Immature natural killer cell (primary cell): ENCODE data around the gene RTN1. TPM values are rescaled to one million over a fixed set of nuclear protein-coding genes. Genes with fewer than 3 reads are reported as not detected.

Source experiments
- DNase-seq, 3 donors: peaks; one replicate each; pipeline ENCODE4 v3.0.0; 2022; ENCODE audit warnings: mixed read lengths in 1 of 3
- H3K27ac Mint-ChIP-seq, 6 donors: one replicate each; pipeline ENCODE4 v1.8.0; 2020; ENCODE audit warnings: mixed read lengths in 6 of 6, mild to moderate bottlenecking in 5 of 6, inconsistent platforms in 4 of 6, moderate library complexity in 3 of 6
- H3K27me3 Mint-ChIP-seq, 3 donors: one replicate each; pipeline ENCODE4 v1.8.0; 2020 to 2021; ENCODE audit warnings: low read depth in 3 of 3, mild to moderate bottlenecking in 3 of 3, mixed read lengths in 3 of 3, moderate library complexity in 3 of 3, inconsistent platforms in 1 of 3
- H3K36me3 Mint-ChIP-seq, 3 donors: one replicate each; pipeline ENCODE4 v1.8.0; 2020; ENCODE audit warnings: mixed read lengths in 3 of 3, inconsistent platforms in 2 of 3, mild to moderate bottlenecking in 2 of 3
- H3K4me1 Mint-ChIP-seq, 2 donors: one replicate each; pipeline ENCODE4 v1.8.0; 2020; ENCODE audit warnings: inconsistent platforms in 2 of 2, mild to moderate bottlenecking in 2 of 2, mixed read lengths in 2 of 2, moderate library complexity in 1 of 2
- H3K4me3 Mint-ChIP-seq, 5 donors: one replicate each; pipeline ENCODE4 v1.8.0; 2020; ENCODE audit warnings: mild to moderate bottlenecking in 5 of 5, mixed read lengths in 5 of 5, inconsistent platforms in 3 of 5, moderate library complexity in 3 of 5
- H3K9me3 Mint-ChIP-seq, 6 donors: one replicate each; pipeline ENCODE4 v1.8.0; 2020; ENCODE audit warnings: mild to moderate bottlenecking in 6 of 6, mixed read lengths in 6 of 6, inconsistent platforms in 4 of 6, moderate library complexity in 3 of 6
- polyA plus RNA-seq, 3 donors: library from polyadenylated mRNA; unstranded; fragments of 300-500 nt; fragmentation: Illumina TruSeq; gene quantifications; one replicate each; pipeline ENCODE4 v1.2.3, GENCODE V29; 2021

The RTN1 gene
- polyA plus RNA-seq, 3 donors from 2014 or later: 0.56 to 5.1 (median 0.90) TPM

DNA sequence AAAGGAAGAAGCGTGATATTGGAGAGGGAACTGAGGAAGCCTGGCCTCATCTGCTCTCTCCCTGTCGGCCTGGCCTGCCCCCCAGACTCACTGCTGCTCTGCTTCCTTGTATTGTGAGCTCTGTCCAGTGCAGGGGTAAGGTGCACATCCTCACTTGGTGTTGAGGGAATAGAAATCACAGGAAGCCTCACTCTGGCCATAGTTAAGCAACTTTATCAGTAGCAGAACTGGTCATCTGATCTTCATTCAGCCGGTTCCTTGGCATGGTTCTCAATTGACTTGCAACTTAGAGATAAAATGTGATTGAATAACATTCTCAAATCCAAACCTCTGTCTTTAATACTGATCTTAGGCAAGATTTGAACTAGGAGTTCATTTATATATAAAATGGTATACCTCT lies 282.5 kb downstream of the RTN1 start:
- Mint-ChIP-seq H3K27me3 (peaks cover 0 to 1% (median 0%) of the 10 kb centered on the region in 3 donors), H3K9me3 (peaks cover 0 to 10% (median 2%) of the 10 kb centered on the region in 6 donors), H3K4me3 (no peak overlapping the region), H3K36me3 (peaks cover 0 to 3% (median 0%) of the 10 kb centered on the region in 3 donors), H3K27ac (no peak overlapping the region), H3K4me1 (peaks cover 9 to 30% of the 10 kb centered on the region in 2 donors)
- DNase-seq: no peak

DNA sequence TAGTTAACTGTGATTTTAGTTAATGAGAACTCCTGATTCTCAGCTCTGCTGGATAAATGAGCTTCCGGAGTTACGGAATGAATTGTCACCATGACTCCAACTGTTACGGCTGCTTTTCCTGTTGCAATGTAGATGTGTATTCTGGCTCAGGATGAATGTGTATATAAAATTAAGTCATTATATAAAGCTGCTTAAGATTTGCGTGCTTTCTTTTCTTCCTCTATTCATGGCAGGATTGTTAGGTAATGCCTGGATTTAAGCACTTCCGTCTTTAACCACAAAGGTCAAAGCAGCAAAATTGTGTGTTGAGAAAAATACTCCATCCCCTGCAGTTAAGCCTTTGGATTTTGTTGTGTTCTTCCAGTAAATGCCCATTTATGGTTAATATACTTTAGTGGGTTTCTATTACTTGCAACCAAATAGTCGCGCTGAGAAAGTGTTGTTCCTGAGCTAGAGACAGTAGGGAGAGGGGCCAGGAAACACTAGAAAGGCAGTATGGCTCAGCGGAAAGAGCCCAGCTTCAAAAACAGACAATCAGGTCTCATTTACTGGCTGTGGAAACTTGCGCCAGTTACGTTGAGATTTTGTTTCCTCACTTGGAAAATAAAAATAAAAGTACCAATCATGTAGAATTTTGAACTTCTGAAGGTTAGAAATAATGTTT lies 284.6 kb downstream of the RTN1 start:
- Mint-ChIP-seq H3K36me3 (no peaks in the 10 kb centered on the region), H3K9me3 (no peaks in the 10 kb centered on the region), H3K4me3 (peak overlapping the region; percentile 52 to 90 (median 73)), H3K27ac (peak overlapping the region in 2 of 6 donors; percentile 14 to 39), H3K27me3 (peaks cover 0 to 4% (median 3%) of the 10 kb centered on the region in 3 donors), H3K4me1 (peaks cover 9 to 30% of the 10 kb centered on the region in 2 donors)
- DNase-seq: no peak

DNA sequence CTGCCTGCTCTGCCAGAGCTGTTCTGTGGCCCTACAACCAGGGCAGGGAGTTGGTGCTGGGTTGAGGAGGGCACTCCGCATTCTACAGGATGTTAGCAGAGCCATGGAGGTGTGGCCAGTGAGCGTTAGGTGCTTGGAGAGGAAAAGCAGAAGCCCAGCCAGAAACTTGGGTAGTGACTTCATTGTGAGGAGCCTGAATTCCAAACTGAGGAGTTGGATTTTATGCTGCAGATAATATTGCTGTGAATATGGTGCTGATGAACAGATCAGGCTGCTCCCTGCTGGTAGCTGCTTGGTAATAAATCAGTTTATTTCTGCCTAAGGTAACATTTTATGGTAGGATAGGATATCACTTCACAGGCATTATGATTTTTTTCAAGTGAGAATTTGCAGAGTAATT lies 286.8 kb downstream of the RTN1 start:
- Mint-ChIP-seq H3K9me3 (no peaks in the 10 kb centered on the region), H3K27me3 (peaks cover 3 to 10% (median 4%) of the 10 kb centered on the region in 3 donors), H3K4me3 (no peak overlapping the region), H3K4me1 (peaks cover 9 to 30% of the 10 kb centered on the region in 2 donors), H3K36me3 (no peaks in the 10 kb centered on the region), H3K27ac (no peak overlapping the region)
- no peak for DNase-seq

DNA sequence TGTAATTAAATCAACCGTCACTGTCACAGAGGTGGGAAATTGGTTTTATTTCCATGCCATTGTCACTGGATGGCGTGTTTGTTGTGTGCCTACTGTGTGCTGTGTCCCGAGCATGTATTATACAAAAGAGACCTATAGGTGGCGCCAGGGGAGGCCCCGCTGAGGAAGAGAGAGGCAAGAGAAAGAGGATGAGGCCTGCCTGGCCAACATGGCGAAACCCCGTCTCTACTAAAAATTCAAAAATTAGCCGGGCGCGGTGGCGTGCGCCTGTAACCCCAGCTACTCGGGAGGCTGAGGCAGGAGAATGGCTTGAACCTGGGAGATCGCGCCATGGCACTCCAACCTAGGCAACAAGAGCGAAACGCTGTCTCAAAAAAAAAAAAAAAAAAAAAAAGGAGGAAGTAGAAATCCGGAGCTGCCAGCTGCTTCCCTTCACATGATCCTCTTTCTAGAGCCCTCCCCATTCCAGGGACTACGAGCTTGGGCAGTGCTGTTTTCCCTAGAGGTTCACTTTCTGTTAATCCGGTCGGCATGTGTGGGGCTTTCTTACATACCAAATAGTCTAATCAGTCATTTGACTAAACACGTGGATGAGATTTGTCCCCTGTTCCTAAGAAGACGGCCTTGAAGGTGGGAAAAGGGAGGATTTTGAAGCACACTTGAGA lies 287.6 kb downstream of the RTN1 start:
- no peaks in the 10 kb centered on the region for H3K9me3 Mint-ChIP-seq
- DNase-seq: no peak
- no peak overlapping the region for H3K4me3 Mint-ChIP-seq
- no peak overlapping the region for H3K27ac Mint-ChIP-seq
- H3K36me3 Mint-ChIP-seq: no peaks in the 10 kb centered on the region
- H3K27me3 Mint-ChIP-seq: peaks cover 3 to 10% (median 4%) of the 10 kb centered on the region in 3 donors
- peaks cover 9 to 30% of the 10 kb centered on the region in 2 donors for H3K4me1 Mint-ChIP-seq

DNA sequence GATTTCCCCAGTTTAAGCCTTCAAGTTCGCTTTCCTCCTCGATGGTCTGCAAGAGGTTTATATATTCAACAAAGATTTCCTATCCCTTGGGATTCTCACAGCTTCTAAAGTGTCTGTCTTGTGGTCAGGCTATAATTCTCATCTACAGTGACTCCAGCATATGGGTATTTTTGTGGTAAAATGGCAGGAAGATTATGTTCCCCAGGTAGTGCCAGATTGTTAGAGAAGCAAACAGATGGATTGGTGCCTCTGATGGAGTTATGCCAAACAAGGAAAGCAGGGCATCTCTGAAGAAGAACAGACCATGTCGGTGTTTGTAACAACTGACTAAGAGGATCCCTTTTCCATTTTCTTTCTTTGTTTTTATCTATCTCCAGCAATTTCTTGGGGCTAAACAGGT lies 288.4 kb downstream of the RTN1 start:
- Mint-ChIP-seq H3K27me3 (peaks cover 4 to 10% (median 5%) of the 10 kb centered on the region in 3 donors), H3K27ac (no peak overlapping the region), H3K36me3 (no peaks in the 10 kb centered on the region), H3K9me3 (no peaks in the 10 kb centered on the region), H3K4me3 (no peak overlapping the region), H3K4me1 (peaks cover 9 to 23% of the 10 kb centered on the region in 2 donors)
- DNase-seq: no peak

DNA sequence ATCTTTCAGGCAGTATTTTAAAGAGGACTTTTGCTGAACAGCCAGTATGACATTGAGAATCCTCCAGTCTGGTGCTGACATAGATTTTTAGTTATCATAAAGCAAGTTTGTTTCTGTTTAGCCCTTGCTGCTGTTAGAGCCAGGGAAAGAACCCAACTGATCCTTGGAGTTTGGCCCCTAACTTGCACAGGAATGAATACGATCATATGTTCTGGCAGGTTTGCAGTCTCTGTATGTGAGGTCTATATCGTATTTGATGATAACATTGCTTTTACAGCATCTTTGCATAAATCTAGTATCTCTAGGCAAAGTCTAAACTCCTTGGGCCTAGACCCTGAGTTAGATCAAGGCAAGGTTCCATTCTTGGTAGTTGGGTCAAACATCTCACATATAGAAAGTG lies 289.7 kb downstream of the RTN1 start:
- no peak overlapping the region for H3K27ac Mint-ChIP-seq
- no peaks in the 10 kb centered on the region for H3K36me3 Mint-ChIP-seq
- no peaks in the 10 kb centered on the region for H3K9me3 Mint-ChIP-seq
- peaks cover 4 to 10% (median 8%) of the 10 kb centered on the region in 3 donors for H3K27me3 Mint-ChIP-seq
- no peak overlapping the region for H3K4me3 Mint-ChIP-seq
- DNase-seq: no peak
- H3K4me1 Mint-ChIP-seq: peaks cover 13 to 23% of the 10 kb centered on the region in 2 donors

DNA sequence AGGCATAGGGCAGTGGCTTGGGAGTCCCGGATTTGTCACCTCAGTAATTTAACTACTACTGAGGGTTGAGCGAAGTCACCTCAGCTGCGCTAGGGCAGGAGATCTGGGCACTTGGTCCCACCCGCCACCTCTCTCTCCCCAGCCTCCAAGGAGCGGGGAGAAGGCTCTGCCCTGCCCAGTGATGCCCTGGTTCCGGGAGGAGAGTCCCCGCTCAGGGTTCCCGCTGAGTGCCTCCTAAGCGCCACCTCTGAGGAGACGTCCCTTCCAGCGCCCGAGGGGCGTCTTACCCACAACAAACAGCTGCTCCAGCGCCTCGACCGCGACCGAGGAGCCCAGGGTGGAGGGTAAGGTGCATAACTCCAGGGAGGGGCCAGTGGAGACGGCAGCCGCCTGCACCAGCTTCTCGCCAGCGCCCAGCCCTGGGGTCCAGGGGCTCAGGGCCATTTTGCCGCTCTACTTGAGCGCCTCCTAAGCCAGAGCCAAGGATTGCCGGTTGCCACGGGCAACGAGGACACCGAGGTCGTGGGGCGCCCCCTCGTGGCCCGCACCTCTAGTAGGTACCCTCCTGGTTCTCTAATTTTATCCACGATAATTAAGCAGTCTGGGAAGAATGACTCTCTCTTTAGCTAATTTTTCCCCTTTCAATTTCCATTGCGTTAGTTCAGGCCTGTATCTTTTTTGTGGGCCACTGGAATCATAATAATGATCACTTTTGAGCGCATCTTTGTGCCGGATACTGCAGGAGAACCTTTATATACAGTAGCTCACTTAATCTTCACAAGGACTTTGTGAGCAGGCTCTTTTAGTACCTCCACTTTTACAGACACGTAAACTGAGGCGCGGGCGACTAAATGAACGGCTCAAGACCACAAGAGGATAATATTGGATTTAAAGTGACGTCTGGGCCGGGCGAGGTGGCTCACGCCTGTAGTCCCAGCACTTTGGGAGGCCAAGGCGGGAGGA lies 294.0 kb downstream of the RTN1 start, which contains the start of gene CCDC175:
Gene CCDC175, minus strand, starts transcription at position 481 of the 963 bp plus-strand sequence. Its CDS starts 37 bp downstream, at position 444.
- Mint-ChIP-seq H3K4me3 (peak within 1 kb of the TSS; percentile 61 to 82 (median 73)), H3K36me3 (no peaks in the 10 kb centered on the region), H3K27me3 (peaks cover 6 to 9% (median 6%) of the 10 kb centered on the region in 3 donors), H3K9me3 (no peaks in the 10 kb centered on the region), H3K4me1 (peaks cover 10 to 14% of the 10 kb centered on the region in 2 donors), H3K27ac (peak within 1 kb of the TSS in 1 of 6 donors; percentile 39)
- peak; percentile 64 to 73 (median 70) for DNase-seq

DNA sequence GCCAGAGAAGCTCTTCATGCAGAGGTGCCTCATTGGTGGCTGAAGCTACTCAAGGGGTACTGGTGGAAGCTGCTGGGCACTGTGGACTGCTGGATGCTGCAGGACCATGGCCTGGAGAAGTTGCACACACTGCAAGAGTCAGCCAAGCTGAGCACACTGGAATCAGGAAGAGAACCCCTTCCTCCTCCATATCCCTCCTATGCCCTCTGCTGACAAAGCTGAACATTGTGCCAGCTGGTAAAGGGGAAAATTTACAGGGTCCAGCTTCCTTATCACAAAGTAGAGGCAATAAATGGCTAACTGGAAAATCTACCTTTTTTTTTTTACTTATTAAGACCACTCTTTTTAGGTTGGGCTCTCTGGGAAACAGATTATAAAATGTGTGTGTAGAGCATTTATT lies 300.5 kb downstream of the RTN1 start:
- no peak overlapping the region for H3K27ac Mint-ChIP-seq
- H3K27me3 Mint-ChIP-seq: peaks cover 3 to 10% (median 8%) of the 10 kb centered on the region in 3 donors
- no peak for DNase-seq
- no peaks in the 10 kb centered on the region for H3K36me3 Mint-ChIP-seq
- H3K4me1 Mint-ChIP-seq: no peaks in the 10 kb centered on the region
- H3K9me3 Mint-ChIP-seq: no peaks in the 10 kb centered on the region
- no peak overlapping the region for H3K4me3 Mint-ChIP-seq

DNA sequence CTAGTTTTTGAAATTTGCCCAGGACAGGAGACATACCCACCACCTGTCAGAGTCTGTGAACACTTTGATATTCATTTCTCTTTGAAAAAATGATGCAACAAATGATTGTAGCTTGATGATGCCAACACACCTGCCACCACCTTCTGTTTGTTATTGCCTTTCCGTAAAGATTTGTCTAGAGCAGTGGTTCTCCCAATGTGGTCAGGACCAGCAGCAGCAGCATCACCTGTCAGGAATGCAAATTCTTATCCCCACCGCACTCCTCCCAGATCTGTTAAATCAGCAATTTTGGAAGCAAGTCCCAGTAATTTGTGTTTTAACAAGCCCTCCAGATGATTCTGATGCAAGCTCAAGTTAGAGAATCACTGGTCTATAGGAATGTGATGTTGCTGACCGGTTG lies 303.9 kb downstream of the RTN1 start:
- Mint-ChIP-seq H3K9me3 (no peaks in the 10 kb centered on the region), H3K4me3 (no peak overlapping the region), H3K4me1 (no peaks in the 10 kb centered on the region), H3K27ac (no peak overlapping the region), H3K36me3 (no peaks in the 10 kb centered on the region), H3K27me3 (peaks cover 4 to 14% (median 7%) of the 10 kb centered on the region in 3 donors)
- no peak for DNase-seq

DNA sequence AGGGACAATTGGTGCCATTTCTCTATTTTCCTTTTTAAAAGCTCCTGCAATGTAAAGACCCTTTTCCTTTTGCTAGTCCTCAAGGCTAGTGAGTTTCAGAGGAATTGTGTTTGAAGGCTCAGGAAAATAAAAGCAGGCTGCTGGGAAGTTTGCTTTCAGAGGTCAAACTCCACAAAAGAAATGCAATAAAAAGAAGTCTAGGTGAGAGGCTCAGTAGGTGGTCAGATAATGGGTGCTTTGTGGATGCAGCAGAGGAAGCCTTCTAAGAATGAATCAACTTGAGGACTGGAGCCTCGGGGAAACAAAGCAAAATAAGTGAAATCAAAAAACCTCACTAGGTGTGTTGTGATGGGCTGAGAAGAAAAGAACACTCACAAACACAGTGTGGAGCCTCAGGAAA lies 304.3 kb downstream of the RTN1 start:
- DNase-seq: no peak
- Mint-ChIP-seq H3K4me3 (no peak overlapping the region), H3K4me1 (no peaks in the 10 kb centered on the region), H3K27ac (no peak overlapping the region), H3K27me3 (peaks cover 4 to 14% (median 7%) of the 10 kb centered on the region in 3 donors), H3K9me3 (no peaks in the 10 kb centered on the region), H3K36me3 (no peaks in the 10 kb centered on the region)

DNA sequence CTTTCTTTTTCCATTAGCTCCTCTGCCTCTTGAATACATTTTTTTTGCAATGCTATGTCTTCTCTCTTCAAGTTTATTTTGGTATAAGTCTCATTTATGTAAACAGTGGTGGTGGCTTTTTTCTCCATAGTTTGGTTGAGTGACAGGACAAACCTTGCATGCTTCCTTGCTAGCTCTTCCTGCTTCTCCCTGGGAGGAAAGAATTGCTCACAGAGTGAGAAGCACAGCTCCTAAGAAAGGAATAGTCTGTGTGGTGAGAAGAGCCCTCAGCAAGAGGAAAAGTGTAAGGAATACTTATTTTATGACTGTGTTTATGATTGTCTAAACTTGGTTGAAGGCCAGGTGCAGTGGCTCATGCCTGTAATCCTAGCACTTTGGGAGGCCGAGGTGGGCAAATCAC lies 305.5 kb downstream of the RTN1 start:
- H3K36me3 Mint-ChIP-seq: no peaks in the 10 kb centered on the region
- peaks cover 7 to 14% (median 7%) of the 10 kb centered on the region in 3 donors for H3K27me3 Mint-ChIP-seq
- H3K4me1 Mint-ChIP-seq: no peaks in the 10 kb centered on the region
- no peak overlapping the region for H3K4me3 Mint-ChIP-seq
- H3K27ac Mint-ChIP-seq: no peak overlapping the region
- H3K9me3 Mint-ChIP-seq: no peaks in the 10 kb centered on the region
- no peak for DNase-seq

DNA sequence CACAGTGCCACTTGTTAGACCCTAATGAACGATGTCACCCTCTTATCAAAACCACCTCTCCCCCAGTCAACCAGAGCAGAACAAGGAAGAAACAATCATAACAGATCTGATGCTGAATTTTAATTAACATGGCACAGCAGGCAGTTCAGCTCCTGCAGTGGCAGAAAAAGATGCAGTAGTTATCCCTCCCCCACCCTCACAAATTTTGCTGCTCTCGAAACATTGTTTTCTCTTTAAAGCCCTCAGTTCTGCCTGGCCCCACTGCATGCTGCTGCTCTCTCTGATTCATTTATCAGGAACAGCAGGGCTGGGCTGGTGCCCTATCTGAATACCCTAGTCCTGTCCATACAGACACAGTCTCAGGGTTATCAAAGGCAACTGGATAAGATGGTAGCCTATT lies 306.2 kb downstream of the RTN1 start:
- no peaks in the 10 kb centered on the region for H3K36me3 Mint-ChIP-seq
- no peak overlapping the region for H3K4me3 Mint-ChIP-seq
- no peaks in the 10 kb centered on the region for H3K9me3 Mint-ChIP-seq
- DNase-seq: no peak
- H3K4me1 Mint-ChIP-seq: no peaks in the 10 kb centered on the region
- H3K27ac Mint-ChIP-seq: no peak overlapping the region
- H3K27me3 Mint-ChIP-seq: peaks cover 5 to 12% (median 7%) of the 10 kb centered on the region in 3 donors

DNA sequence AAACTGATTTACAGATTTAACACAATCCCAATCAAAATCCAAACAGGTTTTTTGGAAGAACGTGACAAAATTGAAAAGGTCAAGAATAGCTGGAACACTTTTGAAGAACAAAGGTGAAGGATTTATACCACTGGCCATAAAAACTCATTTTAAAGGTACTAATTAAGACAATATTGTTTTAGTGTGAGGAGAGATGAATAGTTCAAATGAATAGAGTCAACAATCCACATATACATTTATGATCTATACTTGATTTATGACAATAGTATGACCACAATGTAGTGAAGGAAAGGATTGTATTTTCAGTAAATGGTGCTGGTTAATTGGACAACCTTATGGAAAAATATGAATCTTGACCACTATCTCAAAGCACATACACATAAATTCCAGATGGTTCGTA lies 323.3 kb downstream of the RTN1 start:
- DNase-seq: no peak
- no peak overlapping the region for H3K27ac Mint-ChIP-seq
- peaks cover 0 to 2% (median 0%) of the 10 kb centered on the region in 6 donors for H3K9me3 Mint-ChIP-seq
- H3K36me3 Mint-ChIP-seq: peaks cover 0 to 5% (median 0%) of the 10 kb centered on the region in 3 donors
- H3K4me1 Mint-ChIP-seq: no peaks in the 10 kb centered on the region
- peaks cover 0 to 3% (median 2%) of the 10 kb centered on the region in 3 donors for H3K27me3 Mint-ChIP-seq
- H3K4me3 Mint-ChIP-seq: no peak overlapping the region
